Glomerular visceral epithelial cell (primary cell): ENCODE measurements around the gene ATG7.

ENCODE experiments used
- DNase-seq: peaks from one replicate; pipeline ENCODE4 v3.0.0-alpha.2; 2016; ENCODE audit errors: extremely low spot score

ATG7 gene

DNA sequence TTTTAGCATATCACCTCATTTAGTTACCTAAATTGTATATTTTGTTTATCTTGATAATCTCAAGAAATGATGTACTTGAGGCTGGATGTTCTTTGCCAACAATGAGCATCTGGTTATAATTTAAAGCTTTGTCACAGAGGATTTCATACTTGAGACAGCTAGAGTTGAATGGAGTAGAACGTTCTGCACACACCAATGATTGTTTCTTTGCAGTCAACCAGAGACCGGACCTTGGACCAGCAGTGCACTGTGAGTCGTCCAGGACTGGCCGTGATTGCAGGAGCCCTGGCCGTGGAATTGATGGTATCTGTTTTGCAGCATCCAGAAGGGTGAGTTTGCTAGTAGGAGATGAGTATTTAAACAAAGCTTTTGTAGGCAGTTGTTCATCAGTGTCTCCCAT, 90.4 kb downstream of the ATG7 start:
- no peak for DNase-seq

DNA sequence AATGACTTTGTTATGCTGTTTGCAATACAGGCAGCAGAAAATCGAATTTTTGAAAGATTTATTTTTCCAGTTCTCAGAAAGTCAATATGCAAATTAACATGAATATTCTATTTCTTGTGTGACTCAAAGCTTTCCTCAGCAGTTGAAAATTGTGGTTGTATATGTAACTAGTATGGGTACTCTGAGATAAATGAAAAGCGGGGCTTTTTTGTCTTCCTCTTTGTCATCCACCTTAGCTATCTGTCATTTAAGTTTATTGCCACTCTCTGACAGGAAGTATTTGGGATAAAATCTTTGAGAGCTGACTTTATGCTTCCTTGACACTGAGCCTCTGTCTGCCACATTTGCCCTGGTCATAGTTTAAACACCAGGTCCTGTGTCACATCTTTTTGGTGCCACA, 91.5 kb downstream of the ATG7 start:
- DNase-seq: no peak

DNA sequence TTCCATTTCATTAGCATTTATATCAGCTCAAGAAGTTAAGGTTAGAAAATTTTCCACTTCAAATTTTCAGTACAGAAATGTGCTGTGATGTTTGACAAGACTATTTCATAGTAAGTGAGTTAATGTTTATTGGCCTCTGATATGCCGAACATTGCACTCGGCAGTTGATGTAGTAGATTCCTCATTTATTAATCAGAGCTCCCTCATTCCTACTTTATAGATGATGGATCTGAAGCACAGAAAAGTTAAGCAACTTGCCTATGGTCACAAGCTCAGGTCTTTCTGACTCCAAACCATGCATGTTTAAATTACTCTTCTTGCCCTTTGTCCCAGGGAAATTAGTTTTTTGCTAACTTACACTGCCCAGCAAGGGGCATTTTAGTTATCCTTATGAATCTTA, 92.0 kb downstream of the ATG7 start:
- DNase-seq: no peak

DNA sequence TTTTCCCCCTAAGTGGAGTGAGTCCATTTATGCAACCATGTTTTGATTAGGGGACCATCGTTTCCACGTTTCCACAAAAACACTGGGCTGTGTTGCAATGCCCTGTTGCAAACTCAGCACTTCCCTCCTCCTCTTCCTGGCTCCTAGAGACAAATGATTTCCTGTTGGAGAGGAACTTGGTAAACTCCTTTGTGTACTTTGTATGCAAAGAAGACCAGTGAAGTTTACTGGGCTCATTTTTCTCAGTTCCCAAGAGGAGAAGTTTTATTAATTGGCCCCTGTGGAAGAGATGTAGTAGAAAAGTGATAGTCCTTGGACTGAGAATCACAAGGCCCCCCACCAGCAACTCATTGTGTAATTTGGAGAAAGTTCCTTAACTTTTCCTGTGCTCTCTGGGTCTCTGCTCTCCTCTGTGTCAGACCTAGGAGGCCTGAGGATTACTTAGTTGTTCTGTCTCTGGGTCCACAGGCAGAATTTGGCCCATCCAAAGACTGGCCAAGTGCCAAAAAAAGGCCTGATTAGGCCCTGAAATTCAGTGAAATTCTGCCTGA, 95.0 kb downstream of the ATG7 start:
- DNase-seq: no peak

- DNase-seq: no peak
Observed at GRCh38 chr3:11370191-11370590, 98.0 kb downstream of the ATG7 start.

GRCh38 chr3:11370966-11371365, 98.8 kb downstream of the ATG7 start:
- no peak for DNase-seq

- no peak for DNase-seq
Observed at GRCh38 chr3:11371747-11372146, 99.5 kb downstream of the ATG7 start.

- no peak for DNase-seq
Observed at GRCh38 chr3:11373235-11373634, 101.0 kb downstream of the ATG7 start.

- no peak for DNase-seq
Observed at GRCh38 chr3:11373654-11374053, 101.5 kb downstream of the ATG7 start.

GRCh38 chr3:11375333-11376088, 103.3 kb downstream of the ATG7 start:
- no peak for DNase-seq

- DNase-seq: no peak
Observed at GRCh38 chr3:11377719-11378118, 105.5 kb downstream of the ATG7 start.

DNA sequence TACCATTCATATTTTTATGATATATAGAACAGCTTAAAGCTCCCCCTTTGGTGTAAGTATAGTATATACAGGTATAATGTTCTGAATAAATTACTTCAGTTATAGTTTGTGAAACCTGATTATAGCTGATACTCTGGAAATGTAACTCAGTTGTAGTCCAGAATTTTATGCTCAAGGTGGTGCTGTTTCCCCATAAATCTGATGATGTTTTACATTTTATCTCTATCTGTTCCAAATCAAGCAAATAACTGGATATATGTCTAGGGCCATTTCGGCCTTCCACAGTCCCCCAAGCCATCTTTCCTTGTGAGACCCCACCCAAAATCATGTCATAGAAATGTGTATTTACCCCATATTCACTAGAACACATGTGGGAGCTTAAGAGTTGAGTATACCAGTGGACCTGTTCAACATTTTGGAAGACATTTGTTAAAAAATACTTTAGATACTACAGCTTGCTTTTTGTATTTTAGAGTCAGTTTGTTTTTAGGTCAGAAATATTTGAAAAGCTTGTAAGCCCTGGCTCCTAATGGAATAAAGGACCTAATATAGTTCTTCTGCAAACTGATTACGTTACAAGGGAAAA, 107.1 kb downstream of the ATG7 start:
- DNase-seq: peak; percentile 60

GRCh38 chr3:11379824-11380701, 107.9 kb downstream of the ATG7 start:
- DNase-seq: no peak

- no peak for DNase-seq
Observed at GRCh38 chr3:11381141-11381540, 108.9 kb downstream of the ATG7 start.

DNA sequence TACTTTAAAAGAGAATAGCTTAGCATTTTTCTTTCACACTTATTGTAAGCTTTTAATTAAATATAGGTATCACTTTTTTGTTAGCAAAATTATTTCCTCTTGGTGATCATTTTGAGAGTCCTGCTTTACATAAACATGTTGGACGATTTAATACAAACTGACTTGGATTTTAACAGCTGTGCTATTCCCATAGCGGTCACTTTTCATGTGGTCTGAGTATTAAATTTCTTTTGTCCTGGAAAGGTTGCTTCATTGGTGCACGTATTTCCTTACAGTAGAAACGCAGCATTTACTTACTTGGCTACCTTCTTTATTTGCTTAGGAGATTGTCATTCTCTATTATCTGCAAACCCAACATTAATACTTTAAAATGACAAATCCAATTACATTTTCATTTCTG, 109.4 kb downstream of the ATG7 start:
- DNase-seq: no peak

GRCh38 chr3:11382146-11382745, 110.0 kb downstream of the ATG7 start:
- DNase-seq: no peak

DNA sequence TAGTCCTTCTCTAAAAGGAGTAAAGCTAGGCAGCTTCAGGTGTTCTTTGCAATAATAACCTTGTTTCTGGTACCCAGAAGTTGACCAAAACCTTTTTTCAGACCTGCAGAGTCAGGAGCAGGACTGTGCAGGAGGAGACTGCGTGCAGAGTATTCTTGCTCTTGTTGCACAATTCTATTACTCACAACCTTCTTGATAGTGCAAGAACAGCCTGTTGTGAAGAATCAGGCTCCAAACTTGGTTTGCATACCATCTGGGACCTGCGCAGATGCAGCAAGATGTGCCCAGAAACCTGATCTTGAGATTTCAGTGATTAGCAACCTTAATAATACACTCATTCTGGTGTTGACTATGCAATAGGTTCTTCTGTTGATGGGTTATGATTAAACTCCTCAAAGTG, 111.9 kb downstream of the ATG7 start:
- no peak for DNase-seq

DNA sequence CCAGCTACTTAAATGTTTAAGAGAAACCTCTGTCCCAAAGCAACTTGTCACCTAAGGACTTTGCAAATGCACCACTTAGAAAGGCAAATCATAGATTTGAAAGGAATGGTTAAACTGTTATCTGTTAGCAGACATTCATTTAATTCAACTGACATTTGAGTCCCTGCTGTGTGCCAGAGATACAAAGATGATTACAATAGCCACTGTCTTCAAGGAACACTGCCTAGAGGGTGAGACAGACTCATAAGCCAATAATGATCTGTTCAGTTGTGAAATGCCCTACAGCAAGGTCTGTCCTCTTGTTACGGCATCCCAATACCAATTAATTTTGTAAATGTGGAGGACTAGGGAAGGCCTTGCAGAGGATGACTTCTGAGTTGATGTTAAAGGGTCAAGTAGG, 113.1 kb downstream of the ATG7 start:
- peak; percentile 25 for DNase-seq

GRCh38 chr3:11385891-11386290, 113.7 kb downstream of the ATG7 start:
- peak; percentile 92 for DNase-seq

DNA sequence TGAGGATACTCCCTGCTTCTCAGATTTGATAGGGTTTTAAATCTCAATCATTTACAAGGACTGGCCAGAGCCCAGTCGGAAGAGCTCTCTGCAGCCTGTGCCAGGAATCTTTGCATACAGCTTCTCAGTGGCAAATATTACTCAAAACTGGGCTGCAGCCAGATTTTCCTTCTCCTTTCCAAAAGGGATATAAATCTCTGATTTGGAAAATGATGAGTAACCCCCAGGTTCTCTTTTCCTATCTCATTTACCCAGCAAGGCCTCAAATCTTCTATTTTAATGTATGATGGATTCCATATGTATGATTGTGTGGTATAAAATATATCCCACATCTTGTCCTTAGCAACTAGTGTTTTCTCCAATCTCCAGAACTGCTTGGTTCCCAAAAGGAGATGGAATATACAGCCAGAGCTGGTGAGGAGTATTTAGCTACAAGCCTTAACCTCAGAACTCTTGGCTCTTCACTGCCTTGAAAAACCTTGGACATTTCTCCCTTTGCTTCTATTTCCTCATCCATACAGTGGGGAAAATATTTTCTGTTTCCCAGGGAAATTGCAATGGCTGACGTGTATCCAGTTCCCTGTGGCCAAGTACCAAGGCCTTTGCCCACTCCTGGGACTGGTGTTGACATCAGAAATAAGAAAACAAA, 114.4 kb downstream of the ATG7 start:
- peak; percentile 44 for DNase-seq
